HFFc6 (cell line): ENCODE data around the gene MRPL24. TPM values are rescaled to one million over a fixed set of nuclear protein-coding genes. Genes with fewer than 3 reads are reported as not detected.
A peak's percentile ranks its signal among the peaks of the same experiment; 100 is the strongest.

Source experiments
- DNase-seq: peaks from one replicate; pipeline ENCODE4 v3.0.0-alpha.2; 2018
- H3K27ac Mint-ChIP-seq: 2 replicates; pipeline ENCODE4 v1.8.0; 2020; ENCODE audit warnings: mild to moderate bottlenecking, mixed read lengths
- H3K27me3 Mint-ChIP-seq: 2 replicates; pipeline ENCODE4 v1.8.0; 2021; ENCODE audit warnings: mild to moderate bottlenecking, moderate library complexity, mixed read lengths; ENCODE audit not compliant: insufficient read depth
- H3K36me3 Mint-ChIP-seq: 2 replicates; pipeline ENCODE4 v1.8.0; 2021; ENCODE audit warnings: low read depth, mixed read lengths
- H3K4me1 Mint-ChIP-seq: 2 replicates; pipeline ENCODE4 v1.8.0; 2020; ENCODE audit warnings: low read depth, mixed read lengths
- H3K4me3 Mint-ChIP-seq: 2 replicates; pipeline ENCODE4 v1.8.0; 2020; ENCODE audit warnings: mild to moderate bottlenecking, moderate library complexity, mixed read lengths
- H3K9me3 Mint-ChIP-seq: 2 replicates; pipeline ENCODE4 v1.8.0; 2020; ENCODE audit warnings: mild to moderate bottlenecking, mixed read lengths
- total RNA-seq, 6 experiments: library from RNA; stranded (reverse); fragmentation: NEBNext Ultra II Directional; extraction: Animal tissue kit (Norgen Biotek cat#: 25700); gene quantifications; 2 replicates in 1 of 6; 3 replicates in 5 of 6; pipeline ENCODE4 v1.2.3, GENCODE V29; 2021
- TF ChIP-seq, protein P1 (sequence below): fragments of 200-600 bp; sonication (generic); IDR thresholded peaks from 2 replicates; pipeline ENCODE4 v1.5.0; 2021; ENCODE audit warnings: antibody characterized with exemption, mild to moderate bottlenecking

MRPL24 gene
- total RNA-seq, 6 experiments from 2014 or later, result 82.5 to 93.7 (median 86.8) TPM

DNA sequence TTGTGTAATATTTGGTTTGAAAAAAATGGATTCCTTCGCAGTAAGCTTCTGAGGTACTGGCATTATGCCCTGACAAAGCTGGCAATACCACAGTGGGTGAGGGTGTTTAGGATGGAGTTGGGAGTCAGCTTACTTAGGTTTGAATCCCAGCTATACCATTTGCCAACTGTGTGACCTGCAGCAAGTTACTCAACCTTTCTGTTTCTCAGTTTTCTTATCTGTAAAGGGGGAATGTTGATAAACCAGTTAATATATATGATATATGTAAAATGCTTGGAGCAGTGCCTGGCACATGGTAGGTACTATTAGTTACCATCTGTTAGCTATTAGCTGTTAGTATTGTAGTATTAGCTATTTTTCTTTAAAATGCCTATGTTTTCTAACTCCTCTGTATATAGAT, 15.5 kb upstream of the MRPL24 start:
- Mint-ChIP-seq H3K4me3 (no peak overlapping the region), H3K9me3 (no peaks in the 10 kb centered on the region), H3K4me1 (peaks cover 20% of the 10 kb centered on the region), H3K36me3 (no peaks in the 10 kb centered on the region), H3K27ac (no peak overlapping the region), H3K27me3 (no peaks in the 10 kb centered on the region)
- TF ChIP-seq, protein P1, sequence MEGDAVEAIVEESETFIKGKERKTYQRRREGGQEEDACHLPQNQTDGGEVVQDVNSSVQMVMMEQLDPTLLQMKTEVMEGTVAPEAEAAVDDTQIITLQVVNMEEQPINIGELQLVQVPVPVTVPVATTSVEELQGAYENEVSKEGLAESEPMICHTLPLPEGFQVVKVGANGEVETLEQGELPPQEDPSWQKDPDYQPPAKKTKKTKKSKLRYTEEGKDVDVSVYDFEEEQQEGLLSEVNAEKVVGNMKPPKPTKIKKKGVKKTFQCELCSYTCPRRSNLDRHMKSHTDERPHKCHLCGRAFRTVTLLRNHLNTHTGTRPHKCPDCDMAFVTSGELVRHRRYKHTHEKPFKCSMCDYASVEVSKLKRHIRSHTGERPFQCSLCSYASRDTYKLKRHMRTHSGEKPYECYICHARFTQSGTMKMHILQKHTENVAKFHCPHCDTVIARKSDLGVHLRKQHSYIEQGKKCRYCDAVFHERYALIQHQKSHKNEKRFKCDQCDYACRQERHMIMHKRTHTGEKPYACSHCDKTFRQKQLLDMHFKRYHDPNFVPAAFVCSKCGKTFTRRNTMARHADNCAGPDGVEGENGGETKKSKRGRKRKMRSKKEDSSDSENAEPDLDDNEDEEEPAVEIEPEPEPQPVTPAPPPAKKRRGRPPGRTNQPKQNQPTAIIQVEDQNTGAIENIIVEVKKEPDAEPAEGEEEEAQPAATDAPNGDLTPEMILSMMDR, result no peak
- DNase-seq, result no peak

DNA sequence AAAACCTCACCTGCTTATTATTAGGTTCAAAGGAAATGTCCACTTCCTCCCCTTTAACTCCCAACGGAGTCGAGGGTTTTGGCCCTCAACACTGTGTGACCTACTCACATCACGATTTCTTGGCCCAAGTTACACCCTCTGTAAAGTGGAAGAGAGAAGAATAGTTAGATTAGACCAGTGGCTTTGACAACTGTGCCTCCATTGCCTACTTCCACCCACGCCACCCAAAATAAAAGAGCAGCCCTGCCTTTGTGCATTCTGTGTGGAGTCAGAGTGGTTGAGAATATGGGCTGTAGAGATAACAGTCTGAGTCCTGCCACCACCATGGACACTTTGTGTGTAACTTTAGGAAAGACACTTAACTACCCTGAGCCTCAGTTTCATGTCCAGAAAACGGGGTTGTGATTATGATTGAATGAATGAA, 14.7 kb upstream of the MRPL24 start:
- TF ChIP-seq, protein P1, result no peak
- no peaks in the 10 kb centered on the region for H3K9me3 Mint-ChIP-seq
- H3K27ac Mint-ChIP-seq, result no peak overlapping the region
- peaks cover 20% of the 10 kb centered on the region for H3K4me1 Mint-ChIP-seq
- no peak overlapping the region for H3K4me3 Mint-ChIP-seq
- no peak for DNase-seq
- H3K36me3 Mint-ChIP-seq, result peaks cover 2% of the 10 kb centered on the region; the same call in 1 of the 2 replicates
- H3K27me3 Mint-ChIP-seq, result no peaks in the 10 kb centered on the region

DNA sequence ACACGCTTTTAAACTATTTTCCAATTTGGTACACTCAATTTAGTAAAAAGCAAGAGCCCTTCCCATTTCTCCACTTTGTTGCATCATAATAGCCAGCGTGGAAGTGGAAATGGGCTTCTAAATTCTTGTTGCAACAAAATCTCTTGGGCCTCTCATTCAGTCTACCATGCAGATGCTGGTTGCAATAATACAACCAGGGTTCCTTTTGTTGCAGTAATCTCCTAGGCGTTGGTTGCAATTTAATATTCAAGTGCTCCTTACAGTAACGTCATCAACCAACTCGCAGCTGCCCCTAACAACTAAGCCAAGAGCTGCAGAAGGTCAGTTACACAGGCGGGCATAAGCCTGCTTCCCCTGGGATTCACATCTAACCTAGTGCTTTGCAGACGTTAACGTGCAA, 13.3 kb upstream of the MRPL24 start:
- H3K36me3 Mint-ChIP-seq, result peaks cover 15% of the 10 kb centered on the region
- DNase-seq, result no peak
- no peak overlapping the region for H3K27ac Mint-ChIP-seq
- H3K9me3 Mint-ChIP-seq, result no peaks in the 10 kb centered on the region
- no peak overlapping the region for H3K4me3 Mint-ChIP-seq
- TF ChIP-seq, protein P1, result no peak
- no peaks in the 10 kb centered on the region for H3K27me3 Mint-ChIP-seq
- H3K4me1 Mint-ChIP-seq, result peaks cover 32% of the 10 kb centered on the region

DNA sequence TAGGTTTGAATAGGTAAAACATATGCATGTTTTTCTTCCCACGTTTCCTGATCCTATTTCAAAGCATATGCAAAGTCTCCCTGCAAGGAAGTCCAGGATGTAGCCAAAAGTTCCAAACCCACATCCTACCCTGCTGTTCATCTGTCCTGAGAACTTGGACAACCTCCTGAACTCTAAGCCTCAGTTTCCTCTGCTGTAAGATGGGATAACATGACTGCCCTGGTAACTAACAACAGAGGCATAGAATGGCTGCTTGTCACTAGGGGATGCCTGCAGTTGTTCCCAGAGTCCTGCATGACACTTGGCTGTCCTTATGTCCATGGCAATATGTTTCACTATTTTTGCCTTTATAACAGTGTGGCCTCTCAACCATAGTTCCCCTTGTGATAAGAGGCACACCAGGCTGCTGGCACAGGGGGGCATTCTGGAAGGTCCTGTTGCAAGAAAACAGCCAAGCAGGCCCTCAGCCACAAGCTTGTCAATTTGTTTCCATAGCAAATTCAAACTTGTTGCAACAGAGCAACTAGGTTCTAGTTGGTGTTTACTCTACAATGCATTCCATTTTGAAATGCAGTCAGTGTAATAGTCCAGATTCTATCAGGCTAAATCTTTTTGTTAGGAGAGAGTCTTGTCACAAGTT, 12.1 kb upstream of the MRPL24 start:
- peak overlapping the region; percentile 96 for H3K27ac Mint-ChIP-seq
- TF ChIP-seq, protein P1, result no peak
- DNase-seq, result peak; percentile 53
- no peaks in the 10 kb centered on the region for H3K27me3 Mint-ChIP-seq
- H3K9me3 Mint-ChIP-seq, result no peaks in the 10 kb centered on the region
- H3K4me3 Mint-ChIP-seq, result peak overlapping the region; percentile 98
- peaks cover 17% of the 10 kb centered on the region for H3K36me3 Mint-ChIP-seq
- peaks cover 38% of the 10 kb centered on the region for H3K4me1 Mint-ChIP-seq

DNA sequence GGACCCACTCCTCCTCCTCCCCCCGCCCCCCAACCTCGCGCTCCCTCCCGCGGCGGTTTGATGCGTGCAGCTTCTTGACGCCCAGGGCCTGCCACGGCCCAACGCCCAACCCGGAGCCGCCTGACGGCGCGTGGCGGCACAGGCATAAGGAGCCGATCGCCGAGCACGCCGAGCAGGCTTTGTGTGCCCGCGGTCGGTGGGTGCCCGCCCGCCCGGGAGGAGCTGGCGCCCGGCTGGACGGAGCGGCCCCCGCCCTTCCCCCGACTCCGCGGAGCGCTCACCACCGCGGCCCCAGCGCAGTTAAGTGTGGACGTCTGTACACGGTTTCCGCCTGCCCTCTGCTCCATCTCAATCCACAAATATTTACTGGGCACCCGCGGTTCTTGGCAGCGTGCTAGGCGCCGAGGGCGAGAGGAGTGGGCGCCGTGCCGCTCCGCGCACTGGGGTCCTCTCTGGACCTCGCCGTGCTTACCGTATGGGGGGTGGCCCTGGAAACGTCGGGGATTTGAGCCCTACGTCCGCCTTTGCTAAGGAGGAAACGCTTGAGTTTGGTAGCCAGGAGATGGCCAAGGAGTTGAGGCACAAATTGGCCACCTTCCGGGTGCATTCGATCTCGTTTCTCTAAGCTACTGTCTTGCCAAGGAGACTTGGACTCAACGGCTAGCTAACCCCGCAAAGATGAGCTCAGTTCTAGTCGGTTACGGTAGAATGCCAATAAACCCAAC, 11.0 kb upstream of the MRPL24 start:
- TF ChIP-seq, protein P1, result peak; percentile 24; the same call in 1 of the 2 replicates
- Mint-ChIP-seq H3K4me3 (peak overlapping the region; percentile 98), H3K36me3 (peaks cover 17% of the 10 kb centered on the region), H3K9me3 (no peaks in the 10 kb centered on the region), H3K4me1 (peaks cover 47% of the 10 kb centered on the region), H3K27me3 (no peaks in the 10 kb centered on the region), H3K27ac (peak overlapping the region; percentile 96)
- DNase-seq, result peak; percentile 94
